ENCODE measurements around the gene CNKSR3. TPM values are rescaled to one million over a fixed set of nuclear protein-coding genes. Genes with fewer than 3 reads are reported as not detected.

Gene CNKSR3
- total and polyA plus RNA-seq, 2 experiments from 2014 or later, result 1.9 to 5.7 TPM

- no peak for TF ChIP-seq ZNF331 (CRISPR knock-in tag; IDR thresholded peaks at IDR 0.05; ENCODE audit: low read depth)
- TF ChIP-seq, protein P1, sequence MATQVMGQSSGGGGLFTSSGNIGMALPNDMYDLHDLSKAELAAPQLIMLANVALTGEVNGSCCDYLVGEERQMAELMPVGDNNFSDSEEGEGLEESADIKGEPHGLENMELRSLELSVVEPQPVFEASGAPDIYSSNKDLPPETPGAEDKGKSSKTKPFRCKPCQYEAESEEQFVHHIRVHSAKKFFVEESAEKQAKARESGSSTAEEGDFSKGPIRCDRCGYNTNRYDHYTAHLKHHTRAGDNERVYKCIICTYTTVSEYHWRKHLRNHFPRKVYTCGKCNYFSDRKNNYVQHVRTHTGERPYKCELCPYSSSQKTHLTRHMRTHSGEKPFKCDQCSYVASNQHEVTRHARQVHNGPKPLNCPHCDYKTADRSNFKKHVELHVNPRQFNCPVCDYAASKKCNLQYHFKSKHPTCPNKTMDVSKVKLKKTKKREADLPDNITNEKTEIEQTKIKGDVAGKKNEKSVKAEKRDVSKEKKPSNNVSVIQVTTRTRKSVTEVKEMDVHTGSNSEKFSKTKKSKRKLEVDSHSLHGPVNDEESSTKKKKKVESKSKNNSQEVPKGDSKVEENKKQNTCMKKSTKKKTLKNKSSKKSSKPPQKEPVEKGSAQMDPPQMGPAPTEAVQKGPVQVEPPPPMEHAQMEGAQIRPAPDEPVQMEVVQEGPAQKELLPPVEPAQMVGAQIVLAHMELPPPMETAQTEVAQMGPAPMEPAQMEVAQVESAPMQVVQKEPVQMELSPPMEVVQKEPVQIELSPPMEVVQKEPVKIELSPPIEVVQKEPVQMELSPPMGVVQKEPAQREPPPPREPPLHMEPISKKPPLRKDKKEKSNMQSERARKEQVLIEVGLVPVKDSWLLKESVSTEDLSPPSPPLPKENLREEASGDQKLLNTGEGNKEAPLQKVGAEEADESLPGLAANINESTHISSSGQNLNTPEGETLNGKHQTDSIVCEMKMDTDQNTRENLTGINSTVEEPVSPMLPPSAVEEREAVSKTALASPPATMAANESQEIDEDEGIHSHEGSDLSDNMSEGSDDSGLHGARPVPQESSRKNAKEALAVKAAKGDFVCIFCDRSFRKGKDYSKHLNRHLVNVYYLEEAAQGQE (IDR thresholded peaks at IDR 0.05; ENCODE audit: unreplicated experiment), result no peak
- no peak for TF ChIP-seq EZH2 (IDR thresholded peaks at IDR 0.05; ENCODE audit: low read depth, unreplicated experiment)
- no peak for TF ChIP-seq EZH2phosphoT487 (IDR thresholded peaks at IDR 0.05; ENCODE audit: unreplicated experiment)
- no peak for TF ChIP-seq STAT1 (IDR thresholded peaks at IDR 0.05; ENCODE audit: unreplicated experiment)
- TF ChIP-seq CREB1 (CRISPR knock-in tag; IDR thresholded peaks at IDR 0.05; ENCODE audit: low read depth), result no peak
- no peak for TF ChIP-seq NANOG (IDR thresholded peaks at IDR 0.05; ENCODE audit: borderline replicate concordance)
- TF ChIP-seq, protein P2, sequence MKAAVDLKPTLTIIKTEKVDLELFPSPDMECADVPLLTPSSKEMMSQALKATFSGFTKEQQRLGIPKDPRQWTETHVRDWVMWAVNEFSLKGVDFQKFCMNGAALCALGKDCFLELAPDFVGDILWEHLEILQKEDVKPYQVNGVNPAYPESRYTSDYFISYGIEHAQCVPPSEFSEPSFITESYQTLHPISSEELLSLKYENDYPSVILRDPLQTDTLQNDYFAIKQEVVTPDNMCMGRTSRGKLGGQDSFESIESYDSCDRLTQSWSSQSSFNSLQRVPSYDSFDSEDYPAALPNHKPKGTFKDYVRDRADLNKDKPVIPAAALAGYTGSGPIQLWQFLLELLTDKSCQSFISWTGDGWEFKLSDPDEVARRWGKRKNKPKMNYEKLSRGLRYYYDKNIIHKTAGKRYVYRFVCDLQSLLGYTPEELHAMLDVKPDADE (IDR thresholded peaks at IDR 0.05), result no peak
- no peak for TF ChIP-seq CTCF (conservative IDR thresholded peaks at IDR 0.05; ENCODE audit: low read depth in 2 of 2)
- TF ChIP-seq POLR2AphosphoS5 (IDR thresholded peaks at IDR 0.05; ENCODE audit: low read depth), result no peak
- TF ChIP-seq JUNB (IDR thresholded peaks at IDR 0.05; ENCODE audit: unreplicated experiment), result no peak
- no peak for TF ChIP-seq ZNF114 (CRISPR knock-in tag; IDR thresholded peaks at IDR 0.05)
- TF ChIP-seq ZNF462 (CRISPR knock-in tag; IDR thresholded peaks at IDR 0.05), result no peak
- Histone ChIP-seq H3K4me1 (ENCODE audit: insufficient read depth) (peaks cover 13% of the 10 kb centered on the region), H4K20me1 (replicated peaks; ENCODE audit: insufficient read depth) (no peaks in the 10 kb centered on the region), H3K79me2 (replicated peaks; ENCODE audit: insufficient read depth) (no peaks in the 10 kb centered on the region), H3K9me2 (ENCODE audit: insufficient read depth) (no peaks in the 10 kb centered on the region), H3F3A (replicated peaks; ENCODE audit: low read depth) (no peaks in the 10 kb centered on the region), H3K27me3 (ENCODE audit: insufficient read depth) (no peaks in the 10 kb centered on the region), H3K4me3 (no peak overlapping the region), H3K36me3 (ENCODE audit: insufficient read depth) (no peaks in the 10 kb centered on the region), H3K4me2 (no peak overlapping the region), H3K27ac (ENCODE audit: low read depth) (no peak overlapping the region), H2AFZ (no peak overlapping the region)
- H3K4me3 Mint-ChIP-seq, result no peak overlapping the region
- H3K36me3 Mint-ChIP-seq (ENCODE audit: low read depth), result no peaks in the 10 kb centered on the region
- DNase-seq (ENCODE audit: low spot score) (no peak), ATAC-seq (no peak)
- H3K27me3 Mint-ChIP-seq (ENCODE audit: insufficient read depth, low read depth, poor library complexity), result peaks cover 3% of the 10 kb centered on the region
- no peak overlapping the region for H3K27ac Mint-ChIP-seq
- H3K9me3 Mint-ChIP-seq, result no peaks in the 10 kb centered on the region
- H3K4me1 Mint-ChIP-seq, result peaks cover 19% of the 10 kb centered on the region
Observed at GRCh38 chr6:154463573-154464419, 46.7 kb downstream of the CNKSR3 start.

Measured in GM23338 (cell line).